GM12878 (cell line): ENCODE data around the gene TPCN1. TPM values are rescaled to one million over a fixed set of nuclear protein-coding genes. Genes with fewer than 3 reads are reported as not detected.

ENCODE experiments used
- ATAC-seq: fragments of 200-7000 bp; cut with Tn5 transposase; 3 replicates; pipeline ENCODE4 v1.9.1; 2020; ENCODE audit warnings: mild to moderate bottlenecking, moderate library complexity
- BruUV-seq: library from RNA; stranded (reverse); fragments of 400-500 nt; replicated peaks from 2 replicates; lab custom pipeline; 2021; lab: Mats Ljungman, UMichigan
- CTCF ChIA-PET: fragments of 300-600 bp; sonication (Branson Sonifier 250); formaldehyde crosslinking; extraction: SDS; loops from one replicate; lab custom pipeline; 2021; ENCODE audit warnings: inconsistent platforms; lab: Yijun Ruan, JAX
- POLR2A ChIA-PET: fragments of 350-600 bp; formaldehyde crosslinking; extraction: SDS; loops from one replicate; lab custom pipeline; 2021; ENCODE audit warnings: inconsistent platforms; lab: Charles Lee
- RAD21 ChIA-PET: fragments of 300-600 bp; sonication (Branson Sonifier 250); formaldehyde crosslinking; loops from one replicate; lab custom pipeline; 2023; ENCODE audit warnings: antibody characterized with exemption; ENCODE audit not compliant: unreplicated experiment; lab: Charles Lee
- SMC1A ChIA-PET: fragments of 300-600 bp; sonication (Branson Sonifier 250); formaldehyde crosslinking; loops from one replicate; lab custom pipeline; 2023; ENCODE audit not compliant: unreplicated experiment, uncharacterized antibody; lab: Charles Lee
- DNase-seq: peaks from one replicate; pipeline ENCODE4 v3.0.0-alpha.2; 2011; ENCODE audit warnings: low read depth, low spot score
- FAIRE-seq: peaks from 3 replicates; lab custom pipeline; 2011; peaks lifted over from hg19 to GRCh38; lab: Jason Lieb, UNC
- H2AFZ ChIP-seq: 2 replicates; pipeline ENCODE4 v1.6.0; 2011; ENCODE audit warnings: low read depth, low read length, control low read depth; ENCODE audit not compliant: control insufficient read depth
- H3K27ac ChIP-seq: 2 replicates; pipeline ENCODE4 v1.5.1; 2011; ENCODE audit warnings: control low read depth; ENCODE audit not compliant: control insufficient read depth, insufficient read depth
- H3K27me3 ChIP-seq, 2 experiments: replicated peaks in 1 of 2; 2 replicates each; pipeline versions ENCODE4 v1.6.0 to v1.6.1; 2011; ENCODE audit warnings: low read length in 1 of 2; ENCODE audit not compliant: control insufficient read depth in 2 of 2, insufficient read depth in 2 of 2
- H3K36me3 ChIP-seq, 2 experiments: 2 replicates each; pipeline ENCODE4 v1.5.1; 2011; ENCODE audit warnings: low read length in 1 of 2; ENCODE audit not compliant: control insufficient read depth in 2 of 2, insufficient read depth in 2 of 2
- H3K4me1 ChIP-seq: 2 replicates; pipeline ENCODE4 v1.6.1; 2011; ENCODE audit warnings: mild to moderate bottlenecking, low read length, moderate library complexity, mixed read lengths; ENCODE audit not compliant: control insufficient read depth, insufficient read depth
- H3K4me2 ChIP-seq: 2 replicates; pipeline ENCODE4 v1.6.0; 2011; ENCODE audit warnings: control low read depth; ENCODE audit not compliant: control insufficient read depth, insufficient read depth
- H3K4me3 ChIP-seq: fragments of 200-600 bp; sonication (generic); 2 replicates; pipeline ENCODE4 v1.5.1; 2016
- H3K79me2 ChIP-seq: 2 replicates; pipeline ENCODE4 v1.6.0; 2011; ENCODE audit warnings: low read length; ENCODE audit not compliant: control insufficient read depth, insufficient read depth
- H3K9ac ChIP-seq: 2 replicates; pipeline ENCODE4 v1.8.0; 2011; ENCODE audit warnings: low read length, control low read depth, mixed read lengths; ENCODE audit not compliant: control insufficient read depth, insufficient read depth
- H3K9me3 ChIP-seq: replicated peaks from 3 replicates; pipeline ENCODE4 v1.5.1; 2011; ENCODE audit warnings: mild to moderate bottlenecking, low read length; ENCODE audit not compliant: control insufficient read depth, insufficient read depth
- H4K20me1 ChIP-seq: 2 replicates; pipeline ENCODE4 v1.6.0; 2011; ENCODE audit not compliant: control insufficient read depth, insufficient read depth
- DPF2 ChIP-seq: fragments of 450-650 bp; IDR thresholded peaks from 2 replicates; pipeline ENCODE4 v1.6.1; 2017; ENCODE audit warnings: mild to moderate bottlenecking
- HCFC1 ChIP-seq: fragments of 150-350 bp; IDR thresholded peaks from 2 replicates; pipeline ENCODE4 v1.6.1; 2014; ENCODE audit warnings: low read length
- SP1 ChIP-seq: IDR thresholded peaks from one replicate; pipeline ENCODE4 v1.6.1; 2011; ENCODE audit warnings: low read depth, low read length
- SUPT20H ChIP-seq: IDR thresholded peaks from 2 replicates; pipeline ENCODE4 v1.6.1; 2011; ENCODE audit warnings: low read depth, mild to moderate bottlenecking, low read length, moderate library complexity, borderline replicate concordance; ENCODE audit not compliant: control insufficient read depth
- SUZ12 ChIP-seq: fragments of 200-600 bp; sonication (generic); IDR thresholded peaks from one replicate; pipeline ENCODE4 v1.6.1; 2018; ENCODE audit warnings: antibody characterized with exemption, mild to moderate bottlenecking; ENCODE audit not compliant: unreplicated experiment
- TARDBP ChIP-seq: IDR thresholded peaks from 2 replicates; pipeline ENCODE4 v1.6.1; 2016; ENCODE audit warnings: borderline replicate concordance
- ZBED1 ChIP-seq: IDR thresholded peaks from 2 replicates; pipeline ENCODE4 v1.6.1; 2016; ENCODE audit warnings: borderline replicate concordance
- WGBS: methylation state at CpG from one replicate; pipeline ENCODE4 v1.1.6; 2016; ENCODE audit warnings: low lambda C conversion rate; ENCODE audit not compliant: insufficient replicate concordance, insufficient coverage; ENCODE audit errors: missing lambda C conversion rate; 5-methylcytosine and 5-hydroxymethylcytosine counted together
- in situ Hi-C: fragments of 300-500 bp; cut with MboI; formaldehyde crosslinking; loops from 9 replicates; pipeline ENCODE4 v1.14.3; 2018; ENCODE audit warnings: mixed read lengths
- intact Hi-C: fragments of 100-400 bp; cut with micrococcal nuclease; formaldehyde crosslinking; loops from one replicate; pipeline ENCODE4 v1.14.2; 2022; ENCODE audit not compliant: unreplicated experiment
- polyA plus RNA-seq, 11 experiments: library from polyadenylated mRNA; depleted of rRNA in 4 of 11; unstranded in 6 of 11; stranded (reverse) in 5 of 11; fragments of >200 nt; fragmentation: Nextera tagmentation in 4 of 11; fragmentation: Illumina TruSeq in 1 of 11; extraction: Ambion mirVana in 4 of 11; extraction: Trizol in 1 of 11; gene quantifications; 1 replicate in 1 of 11; 2 replicates in 10 of 11; pipeline versions ENCODE4 v1.2.1 to v1.2.3, GENCODE V29; 2011 to 2016; ENCODE audit warnings: inconsistent platforms in 2 of 11, missing spikeins in 2 of 11, low read depth in 1 of 11
- total RNA-seq, 4 experiments: library from RNA; depleted of rRNA in 3 of 4; stranded (reverse); fragments of >200 nt in 3 of 4; fragmentation: Illumina TruSeq in 1 of 4; extraction: Trizol in 1 of 4; gene quantifications; 2 replicates each; pipeline versions ENCODE4 v1.2.1 to v1.2.3, GENCODE V29; 2013 to 2021
- TF ChIP-seq, protein P1 (sequence below): fragments of 450-650 bp; IDR thresholded peaks from 2 replicates; pipeline ENCODE4 v1.6.1; 2017; ENCODE audit warnings: mild to moderate bottlenecking, low read depth, inconsistent platforms; ENCODE audit not compliant: poor library complexity, severe bottlenecking
- TF ChIP-seq, protein P2 (sequence below): fragments of 150-350 bp; IDR thresholded peaks from 2 replicates; pipeline ENCODE4 v1.6.1; 2014; ENCODE audit warnings: mild to moderate bottlenecking, low read depth, low read length
- TF ChIP-seq, protein P3 (sequence below): fragments of 450-650 bp; formaldehyde crosslinking; IDR thresholded peaks from 2 replicates; pipeline ENCODE4 v1.5.0; 2022; ENCODE audit warnings: mild to moderate bottlenecking, missing genetic modification characterization

Gene TPCN1
- total and polyA plus RNA-seq, 10 of the 15 experiments (the other 5 are each of a cell fraction or from before 2014, with no cell fraction given): 0.79 to 30.9 (median 19.4) TPM

DNA sequence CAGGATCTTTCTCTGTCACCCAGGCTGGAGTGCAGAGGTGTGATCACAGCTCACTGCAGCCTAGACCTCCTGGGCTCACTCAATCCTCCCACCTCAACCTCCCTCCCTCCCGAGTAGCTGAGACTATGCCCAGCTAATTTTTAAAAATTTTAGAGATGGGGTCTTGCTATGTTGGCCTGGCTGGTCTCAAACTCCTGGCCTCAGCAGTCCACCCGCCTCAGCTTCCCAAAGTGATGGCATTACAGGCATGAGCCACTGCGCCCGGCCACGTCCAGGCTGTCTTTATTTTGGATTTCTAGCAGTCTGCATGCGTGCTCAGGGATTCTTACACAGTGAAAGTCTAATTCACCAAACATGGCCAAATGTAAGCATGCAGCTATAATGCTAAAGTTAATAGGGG lies 95.9 kb downstream of the TPCN1 start:
- H3K36me3 ChIP-seq: peaks cover 0 to 2% of the 10 kb centered on the region in 2 experiments
- in situ Hi-C loops (no loop called here), intact Hi-C loops (loop anchor here (10.0 kb wide), 1 partner anchor 598 kb away; no protein-coding TSS in a partner anchor)
- ChIA-PET RAD21 (no interaction called here), SMC1A (no interaction called here), CTCF (interaction anchor here (1.0 to 2.0 kb wide), 2 partner anchors 10 to 108 kb away, joined by 5 to 6 read pairs; no protein-coding TSS in a partner anchor), POLR2A (no interaction called here)
- no peaks in the 10 kb centered on the region for H3K27me3 ChIP-seq
- H4K20me1 ChIP-seq: no peaks in the 10 kb centered on the region
- H3K4me2 ChIP-seq: no peak overlapping the region
- H3K4me3 ChIP-seq: no peak overlapping the region
- H2AFZ ChIP-seq: no peak overlapping the region
- H3K9me3 ChIP-seq: no peaks in the 10 kb centered on the region; the same call in 2 of the 3 replicates
- H3K27ac ChIP-seq: no peak overlapping the region
- ATAC-seq (no peak), DNase-seq (no peak), FAIRE-seq (no peak)
- TF ChIP-seq ZBED1 (no peak), SUPT20H (no peak)
- no peaks in the 10 kb centered on the region for H3K4me1 ChIP-seq
- WGBS: 74% methylated on average over 6 of the region's 6 CpGs
- no peak overlapping the region for H3K9ac ChIP-seq
- no peaks in the 10 kb centered on the region for H3K79me2 ChIP-seq
- BruUV-seq: no TSS peak

DNA sequence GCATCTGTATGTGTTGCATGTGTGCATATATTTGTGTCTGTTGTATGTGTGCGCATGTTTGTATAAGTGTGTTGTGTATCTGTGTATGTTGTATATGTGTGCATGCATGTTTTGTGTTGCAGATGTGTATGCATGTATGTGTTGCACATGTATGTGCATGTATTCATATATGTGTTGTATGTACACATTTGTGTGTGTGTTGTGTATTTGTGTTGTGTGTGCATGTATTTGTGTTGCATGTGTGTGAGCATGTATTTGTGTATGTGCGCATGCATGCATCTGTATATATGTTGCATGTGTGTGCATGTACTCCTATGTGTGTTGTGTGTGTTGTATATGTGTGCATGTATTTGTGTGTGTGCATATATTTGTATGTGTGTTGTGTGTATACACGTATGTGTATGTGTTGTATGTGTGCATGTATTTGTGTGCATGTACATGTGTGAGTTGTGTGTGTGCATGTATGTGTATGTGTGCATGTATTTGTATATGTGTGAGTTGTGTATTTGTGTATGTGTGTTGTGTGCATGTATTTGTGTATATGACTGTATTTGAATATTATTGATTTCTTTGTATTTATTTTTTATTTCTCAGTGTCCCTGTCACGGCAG lies 96.9 kb downstream of the TPCN1 start:
- BruUV-seq: no TSS peak
- Histone ChIP-seq H3K4me2 (no peak overlapping the region), H3K36me3 (peaks cover 0 to 2% of the 10 kb centered on the region in 2 experiments), H3K9me3 (no peaks in the 10 kb centered on the region; the same call in 2 of the 3 replicates), H3K27ac (no peak overlapping the region), H3K4me1 (no peaks in the 10 kb centered on the region), H3K4me3 (no peak overlapping the region), H2AFZ (no peak overlapping the region), H3K9ac (no peak overlapping the region), H4K20me1 (no peaks in the 10 kb centered on the region), H3K27me3 (no peaks in the 10 kb centered on the region), H3K79me2 (no peaks in the 10 kb centered on the region)
- DNase-seq: no peak
- no peak for ATAC-seq
- in situ Hi-C loops (no loop called here), intact Hi-C loops (loop anchor here (10.0 kb wide), 1 partner anchor 597 kb away; no protein-coding TSS in a partner anchor)
- ChIA-PET RAD21 (no interaction called here), POLR2A (interaction anchor here (0.5 kb wide), 1 partner anchor 51 kb away, joined by 3 read pairs; no protein-coding TSS in a partner anchor), SMC1A (no interaction called here), CTCF (no interaction called here)
- FAIRE-seq: peak; percentile 68
- WGBS: 91% methylated on average over 4 of the region's 4 CpGs
- TF ChIP-seq, protein P1, sequence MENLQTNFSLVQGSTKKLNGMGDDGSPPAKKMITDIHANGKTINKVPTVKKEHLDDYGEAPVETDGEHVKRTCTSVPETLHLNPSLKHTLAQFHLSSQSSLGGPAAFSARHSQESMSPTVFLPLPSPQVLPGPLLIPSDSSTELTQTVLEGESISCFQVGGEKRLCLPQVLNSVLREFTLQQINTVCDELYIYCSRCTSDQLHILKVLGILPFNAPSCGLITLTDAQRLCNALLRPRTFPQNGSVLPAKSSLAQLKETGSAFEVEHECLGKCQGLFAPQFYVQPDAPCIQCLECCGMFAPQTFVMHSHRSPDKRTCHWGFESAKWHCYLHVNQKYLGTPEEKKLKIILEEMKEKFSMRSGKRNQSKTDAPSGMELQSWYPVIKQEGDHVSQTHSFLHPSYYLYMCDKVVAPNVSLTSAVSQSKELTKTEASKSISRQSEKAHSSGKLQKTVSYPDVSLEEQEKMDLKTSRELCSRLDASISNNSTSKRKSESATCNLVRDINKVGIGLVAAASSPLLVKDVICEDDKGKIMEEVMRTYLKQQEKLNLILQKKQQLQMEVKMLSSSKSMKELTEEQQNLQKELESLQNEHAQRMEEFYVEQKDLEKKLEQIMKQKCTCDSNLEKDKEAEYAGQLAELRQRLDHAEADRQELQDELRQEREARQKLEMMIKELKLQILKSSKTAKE: no peak
- TF ChIP-seq, protein P2, sequence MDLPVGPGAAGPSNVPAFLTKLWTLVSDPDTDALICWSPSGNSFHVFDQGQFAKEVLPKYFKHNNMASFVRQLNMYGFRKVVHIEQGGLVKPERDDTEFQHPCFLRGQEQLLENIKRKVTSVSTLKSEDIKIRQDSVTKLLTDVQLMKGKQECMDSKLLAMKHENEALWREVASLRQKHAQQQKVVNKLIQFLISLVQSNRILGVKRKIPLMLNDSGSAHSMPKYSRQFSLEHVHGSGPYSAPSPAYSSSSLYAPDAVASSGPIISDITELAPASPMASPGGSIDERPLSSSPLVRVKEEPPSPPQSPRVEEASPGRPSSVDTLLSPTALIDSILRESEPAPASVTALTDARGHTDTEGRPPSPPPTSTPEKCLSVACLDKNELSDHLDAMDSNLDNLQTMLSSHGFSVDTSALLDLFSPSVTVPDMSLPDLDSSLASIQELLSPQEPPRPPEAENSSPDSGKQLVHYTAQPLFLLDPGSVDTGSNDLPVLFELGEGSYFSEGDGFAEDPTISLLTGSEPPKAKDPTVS: no peak
- TF ChIP-seq SUZ12 (no peak), TARDBP (no peak), DPF2 (no peak), HCFC1 (no peak), SP1 (no peak)
- TF ChIP-seq, protein P3, sequence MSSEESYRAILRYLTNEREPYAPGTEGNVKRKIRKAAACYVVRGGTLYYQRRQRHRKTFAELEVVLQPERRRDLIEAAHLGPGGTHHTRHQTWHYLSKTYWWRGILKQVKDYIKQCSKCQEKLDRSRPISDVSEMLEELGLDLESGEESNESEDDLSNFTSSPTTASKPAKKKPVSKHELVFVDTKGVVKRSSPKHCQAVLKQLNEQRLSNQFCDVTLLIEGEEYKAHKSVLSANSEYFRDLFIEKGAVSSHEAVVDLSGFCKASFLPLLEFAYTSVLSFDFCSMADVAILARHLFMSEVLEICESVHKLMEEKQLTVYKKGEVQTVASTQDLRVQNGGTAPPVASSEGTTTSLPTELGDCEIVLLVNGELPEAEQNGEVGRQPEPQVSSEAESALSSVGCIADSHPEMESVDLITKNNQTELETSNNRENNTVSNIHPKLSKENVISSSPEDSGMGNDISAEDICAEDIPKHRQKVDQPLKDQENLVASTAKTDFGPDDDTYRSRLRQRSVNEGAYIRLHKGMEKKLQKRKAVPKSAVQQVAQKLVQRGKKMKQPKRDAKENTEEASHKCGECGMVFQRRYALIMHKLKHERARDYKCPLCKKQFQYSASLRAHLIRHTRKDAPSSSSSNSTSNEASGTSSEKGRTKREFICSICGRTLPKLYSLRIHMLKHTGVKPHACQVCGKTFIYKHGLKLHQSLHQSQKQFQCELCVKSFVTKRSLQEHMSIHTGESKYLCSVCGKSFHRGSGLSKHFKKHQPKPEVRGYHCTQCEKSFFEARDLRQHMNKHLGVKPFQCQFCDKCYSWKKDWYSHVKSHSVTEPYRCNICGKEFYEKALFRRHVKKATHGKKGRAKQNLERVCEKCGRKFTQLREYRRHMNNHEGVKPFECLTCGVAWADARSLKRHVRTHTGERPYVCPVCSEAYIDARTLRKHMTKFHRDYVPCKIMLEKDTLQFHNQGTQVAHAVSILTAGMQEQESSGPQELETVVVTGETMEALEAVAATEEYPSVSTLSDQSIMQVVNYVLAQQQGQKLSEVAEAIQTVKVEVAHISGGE (CRISPR knock-in tag): no peak
